HCT116 (cell line): ENCODE results near the gene UBE2E2.

Source experiments
- ATF3 ChIP-seq: IDR thresholded peaks from 2 replicates; pipeline ENCODE4 v1.6.1; 2012
- CEBPB ChIP-seq: IDR thresholded peaks from 2 replicates; pipeline ENCODE4 v1.6.1; 2012; ENCODE audit warnings: low read depth
- ELF1 ChIP-seq: IDR thresholded peaks from 2 replicates; pipeline ENCODE4 v1.6.1; 2012; ENCODE audit warnings: low read depth, borderline replicate concordance
- EZH2 ChIP-seq: fragments of 200-600 bp; sonication (generic); IDR thresholded peaks from 2 replicates; pipeline ENCODE4 v1.6.1; 2017; ENCODE audit warnings: antibody characterized with exemption, mixed run types
- POLR2A ChIP-seq: IDR thresholded peaks from 2 replicates; pipeline ENCODE4 v1.7.0; 2011; ENCODE audit warnings: borderline replicate concordance; ENCODE audit not compliant: insufficient read depth, insufficient read length; ENCODE audit errors: extremely low read depth
- POLR2AphosphoS5 ChIP-seq: IDR thresholded peaks from 2 replicates; pipeline ENCODE4 v1.6.1; 2011; ENCODE audit warnings: mild to moderate bottlenecking, low read depth, low read length, moderate library complexity
- SP1 ChIP-seq: IDR thresholded peaks from 2 replicates; pipeline ENCODE4 v1.6.1; 2012; ENCODE audit warnings: low read depth
- YY1 ChIP-seq: IDR thresholded peaks from 2 replicates; pipeline ENCODE4 v1.6.1; 2011; ENCODE audit warnings: low read length, low read depth, moderate library complexity, mild to moderate bottlenecking; ENCODE audit not compliant: insufficient replicate concordance; ENCODE audit errors: extremely low read depth
- ZFX ChIP-seq: fragments of 450-650 bp; IDR thresholded peaks from 2 replicates; pipeline ENCODE4 v1.6.1; 2017
- TF ChIP-seq, protein P1 (sequence below), 3 experiments: fragments of 200-600 bp in 1 of 3; sonication (generic) in 1 of 3; IDR thresholded peaks in 2 of 3; conservative IDR thresholded peaks in 1 of 3; 2 replicates each; pipeline ENCODE4 v1.5.1; 2012 to 2017; ENCODE audit warnings: low read depth in 2 of 3, low read length in 2 of 3, antibody characterized with exemption in 1 of 3, borderline replicate concordance in 1 of 3, control low read depth in 1 of 3, mild to moderate bottlenecking in 1 of 3, mixed read lengths in 1 of 3, mixed run types in 1 of 3, moderate library complexity in 1 of 3; ENCODE audit not compliant: insufficient read depth in 1 of 3
- TF ChIP-seq, protein P2 (sequence below): IDR thresholded peaks from 2 replicates; pipeline ENCODE4 v1.6.1; 2011; ENCODE audit warnings: mild to moderate bottlenecking, low read length, moderate library complexity; ENCODE audit not compliant: insufficient replicate concordance; ENCODE audit errors: extremely low read depth
- TF ChIP-seq, protein P3 (sequence below): IDR thresholded peaks from 2 replicates; pipeline ENCODE4 v1.6.1; 2012; ENCODE audit warnings: low read depth

- TF ChIP-seq POLR2A: no peak
- TF ChIP-seq, protein P1, sequence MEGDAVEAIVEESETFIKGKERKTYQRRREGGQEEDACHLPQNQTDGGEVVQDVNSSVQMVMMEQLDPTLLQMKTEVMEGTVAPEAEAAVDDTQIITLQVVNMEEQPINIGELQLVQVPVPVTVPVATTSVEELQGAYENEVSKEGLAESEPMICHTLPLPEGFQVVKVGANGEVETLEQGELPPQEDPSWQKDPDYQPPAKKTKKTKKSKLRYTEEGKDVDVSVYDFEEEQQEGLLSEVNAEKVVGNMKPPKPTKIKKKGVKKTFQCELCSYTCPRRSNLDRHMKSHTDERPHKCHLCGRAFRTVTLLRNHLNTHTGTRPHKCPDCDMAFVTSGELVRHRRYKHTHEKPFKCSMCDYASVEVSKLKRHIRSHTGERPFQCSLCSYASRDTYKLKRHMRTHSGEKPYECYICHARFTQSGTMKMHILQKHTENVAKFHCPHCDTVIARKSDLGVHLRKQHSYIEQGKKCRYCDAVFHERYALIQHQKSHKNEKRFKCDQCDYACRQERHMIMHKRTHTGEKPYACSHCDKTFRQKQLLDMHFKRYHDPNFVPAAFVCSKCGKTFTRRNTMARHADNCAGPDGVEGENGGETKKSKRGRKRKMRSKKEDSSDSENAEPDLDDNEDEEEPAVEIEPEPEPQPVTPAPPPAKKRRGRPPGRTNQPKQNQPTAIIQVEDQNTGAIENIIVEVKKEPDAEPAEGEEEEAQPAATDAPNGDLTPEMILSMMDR (IDR thresholded peaks at IDR 0.05 in 2 of 3, conservative IDR thresholded peaks at IDR 0.05 in 1 of 3; ENCODE audit: borderline replicate concordance in 1 of 3, insufficient read depth in 1 of 3, low read depth in 2 of 3, low read length in 2 of 3): no peak
- TF ChIP-seq POLR2AphosphoS5: no peak
- TF ChIP-seq ZFX: no peak
- no peak for TF ChIP-seq SP1
- TF ChIP-seq ELF1: no peak
- TF ChIP-seq EZH2: no peak
- no peak for TF ChIP-seq CEBPB
- no peak for TF ChIP-seq ATF3
- TF ChIP-seq, protein P2, sequence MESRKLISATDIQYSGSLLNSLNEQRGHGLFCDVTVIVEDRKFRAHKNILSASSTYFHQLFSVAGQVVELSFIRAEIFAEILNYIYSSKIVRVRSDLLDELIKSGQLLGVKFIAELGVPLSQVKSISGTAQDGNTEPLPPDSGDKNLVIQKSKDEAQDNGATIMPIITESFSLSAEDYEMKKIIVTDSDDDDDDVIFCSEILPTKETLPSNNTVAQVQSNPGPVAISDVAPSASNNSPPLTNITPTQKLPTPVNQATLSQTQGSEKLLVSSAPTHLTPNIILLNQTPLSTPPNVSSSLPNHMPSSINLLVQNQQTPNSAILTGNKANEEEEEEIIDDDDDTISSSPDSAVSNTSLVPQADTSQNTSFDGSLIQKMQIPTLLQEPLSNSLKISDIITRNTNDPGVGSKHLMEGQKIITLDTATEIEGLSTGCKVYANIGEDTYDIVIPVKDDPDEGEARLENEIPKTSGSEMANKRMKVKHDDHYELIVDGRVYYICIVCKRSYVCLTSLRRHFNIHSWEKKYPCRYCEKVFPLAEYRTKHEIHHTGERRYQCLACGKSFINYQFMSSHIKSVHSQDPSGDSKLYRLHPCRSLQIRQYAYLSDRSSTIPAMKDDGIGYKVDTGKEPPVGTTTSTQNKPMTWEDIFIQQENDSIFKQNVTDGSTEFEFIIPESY: no peak
- TF ChIP-seq YY1: no peak
- TF ChIP-seq, protein P3, sequence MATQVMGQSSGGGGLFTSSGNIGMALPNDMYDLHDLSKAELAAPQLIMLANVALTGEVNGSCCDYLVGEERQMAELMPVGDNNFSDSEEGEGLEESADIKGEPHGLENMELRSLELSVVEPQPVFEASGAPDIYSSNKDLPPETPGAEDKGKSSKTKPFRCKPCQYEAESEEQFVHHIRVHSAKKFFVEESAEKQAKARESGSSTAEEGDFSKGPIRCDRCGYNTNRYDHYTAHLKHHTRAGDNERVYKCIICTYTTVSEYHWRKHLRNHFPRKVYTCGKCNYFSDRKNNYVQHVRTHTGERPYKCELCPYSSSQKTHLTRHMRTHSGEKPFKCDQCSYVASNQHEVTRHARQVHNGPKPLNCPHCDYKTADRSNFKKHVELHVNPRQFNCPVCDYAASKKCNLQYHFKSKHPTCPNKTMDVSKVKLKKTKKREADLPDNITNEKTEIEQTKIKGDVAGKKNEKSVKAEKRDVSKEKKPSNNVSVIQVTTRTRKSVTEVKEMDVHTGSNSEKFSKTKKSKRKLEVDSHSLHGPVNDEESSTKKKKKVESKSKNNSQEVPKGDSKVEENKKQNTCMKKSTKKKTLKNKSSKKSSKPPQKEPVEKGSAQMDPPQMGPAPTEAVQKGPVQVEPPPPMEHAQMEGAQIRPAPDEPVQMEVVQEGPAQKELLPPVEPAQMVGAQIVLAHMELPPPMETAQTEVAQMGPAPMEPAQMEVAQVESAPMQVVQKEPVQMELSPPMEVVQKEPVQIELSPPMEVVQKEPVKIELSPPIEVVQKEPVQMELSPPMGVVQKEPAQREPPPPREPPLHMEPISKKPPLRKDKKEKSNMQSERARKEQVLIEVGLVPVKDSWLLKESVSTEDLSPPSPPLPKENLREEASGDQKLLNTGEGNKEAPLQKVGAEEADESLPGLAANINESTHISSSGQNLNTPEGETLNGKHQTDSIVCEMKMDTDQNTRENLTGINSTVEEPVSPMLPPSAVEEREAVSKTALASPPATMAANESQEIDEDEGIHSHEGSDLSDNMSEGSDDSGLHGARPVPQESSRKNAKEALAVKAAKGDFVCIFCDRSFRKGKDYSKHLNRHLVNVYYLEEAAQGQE: no peak
Observed at GRCh38 chr3:23553353-23553752, 350.2 kb downstream of the UBE2E2 start.
